Activated T-cell treated with anti-CD3 and anti-CD28 coated beads, Interleukin-2, amount 50 U/mL, for 4 hours (primary cell): Measurements from ENCODE around the gene MAGOH. TPM values are rescaled to one million over a fixed set of nuclear protein-coding genes. Genes with fewer than 3 reads are reported as not detected.
"Not testable (repeated sequence)": the region's sequence is repeated elsewhere in the genome, so short reads cannot be mapped to it uniquely, and the experiment has no call there.

ENCODE experiments used
- ATAC-seq, 2 donors: fragments of 200-7000 bp; cut with Tn5 transposase; one replicate each; pipeline ENCODE4 v1.10.0; 2021
- DNase-seq: peaks from one replicate; pipeline ENCODE4 v3.0.0-alpha.2; 2020
- H3K27me3 Mint-ChIP-seq: one replicate; pipeline ENCODE4 v1.8.0; 2021; ENCODE audit warnings: low read depth, mixed read lengths
- H3K36me3 Mint-ChIP-seq: one replicate; pipeline ENCODE4 v1.8.0; 2022; ENCODE audit warnings: mixed read lengths; ENCODE audit not compliant: insufficient read depth
- H3K4me1 Mint-ChIP-seq: one replicate; pipeline ENCODE4 v1.8.0; 2021; ENCODE audit warnings: low read depth, mixed read lengths
- H3K4me3 Mint-ChIP-seq: one replicate; pipeline ENCODE4 v1.8.0; 2021; ENCODE audit warnings: mild to moderate bottlenecking, moderate library complexity, mixed read lengths
- H3K9me3 Mint-ChIP-seq: one replicate; pipeline ENCODE4 v1.8.0; 2021; ENCODE audit warnings: mixed read lengths
- total RNA-seq, 3 donors: library from RNA; stranded (reverse); gene quantifications; one replicate each; pipeline ENCODE4 v1.2.1, GENCODE V29; 2021

The MAGOH gene
- total RNA-seq, 3 donors from 2014 or later, result 147 to 157 (median 157) TPM

DNA sequence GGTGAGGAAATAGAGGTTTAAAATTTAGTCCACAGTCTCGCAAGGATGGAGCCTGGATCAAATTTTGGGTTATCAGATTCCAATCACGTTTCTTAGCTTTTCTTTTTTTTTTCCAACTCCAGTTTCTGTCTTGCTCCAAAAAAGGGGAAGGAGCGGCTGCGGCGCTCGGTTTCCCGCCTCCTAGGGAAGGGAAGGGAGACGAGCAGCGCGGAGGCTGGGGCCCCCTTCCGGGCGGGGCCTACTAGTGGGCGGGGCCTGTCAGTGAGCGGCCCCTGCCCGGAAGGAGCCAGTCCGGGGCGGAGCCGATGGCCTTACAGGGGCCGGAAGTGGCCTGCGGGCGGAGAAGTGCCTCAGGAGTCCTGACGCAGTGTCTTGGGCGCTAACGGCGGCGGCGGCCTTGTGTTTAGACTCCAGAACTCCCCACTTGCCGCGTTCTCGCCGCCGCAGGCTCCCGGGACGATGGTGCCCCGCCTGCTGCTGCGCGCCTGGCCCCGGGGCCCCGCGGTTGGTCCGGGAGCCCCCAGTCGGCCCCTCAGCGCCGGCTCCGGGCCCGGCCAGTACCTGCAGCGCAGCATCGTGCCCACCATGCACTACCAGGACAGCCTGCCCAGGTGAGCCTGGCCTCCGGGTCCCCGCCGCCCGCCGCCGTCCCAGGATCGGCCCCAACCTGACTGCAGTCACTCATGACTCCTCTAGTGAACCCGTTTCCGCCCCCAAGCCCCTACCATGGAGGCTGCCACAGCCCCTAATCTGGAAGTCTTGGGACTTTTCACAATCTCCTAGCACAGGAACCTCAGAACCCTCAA, 41.6 kb downstream of the MAGOH start, which contains the start of gene CPT2:
TSS of gene CPT2 (plus strand) at position 340 of the 806 bp plus-strand sequence. CDS start at position 460, 120 bp downstream.
- no peaks in the 10 kb centered on the region for H3K27me3 Mint-ChIP-seq
- peak; percentile 84 for DNase-seq
- H3K36me3 Mint-ChIP-seq, result peaks cover 7% of the 10 kb centered on the region
- H3K9me3 Mint-ChIP-seq, result no peaks in the 10 kb centered on the region
- peaks cover 24% of the 10 kb centered on the region for H3K4me1 Mint-ChIP-seq
- H3K4me3 Mint-ChIP-seq, result peak within 1 kb of the TSS; percentile 95
- ATAC-seq, result peak; percentile 99 to 100

DNA sequence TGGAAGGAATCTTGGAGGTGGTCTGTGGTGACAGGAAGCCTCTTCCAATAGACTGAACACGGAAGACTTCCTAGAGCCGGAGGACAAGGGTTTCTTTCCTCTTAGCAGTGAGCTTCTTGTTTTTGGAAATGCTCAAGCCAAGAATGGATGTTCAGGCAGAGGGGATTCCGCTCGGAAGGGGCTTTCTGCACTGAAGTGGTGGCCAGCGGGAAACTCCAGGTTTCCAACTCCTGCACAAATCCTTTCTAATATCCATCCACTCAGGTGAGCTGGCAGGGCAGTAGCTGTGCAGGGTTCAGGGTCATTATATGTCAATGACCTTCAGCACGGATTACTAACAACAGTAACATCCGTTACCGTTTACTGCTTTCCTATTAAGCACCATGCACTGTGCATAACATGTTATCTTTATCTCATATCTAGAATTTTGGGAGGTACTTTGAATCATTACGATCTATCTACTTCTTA, 42.3 kb downstream of the MAGOH start:
- ATAC-seq (peak in 1 of 2 donors; percentile 5), DNase-seq (no peak)
- Mint-ChIP-seq H3K27me3 (no peaks in the 10 kb centered on the region), H3K36me3 (peaks cover 7% of the 10 kb centered on the region), H3K9me3 (no peaks in the 10 kb centered on the region), H3K4me3 (peak overlapping the region; percentile 95), H3K4me1 (peaks cover 24% of the 10 kb centered on the region)

DNA sequence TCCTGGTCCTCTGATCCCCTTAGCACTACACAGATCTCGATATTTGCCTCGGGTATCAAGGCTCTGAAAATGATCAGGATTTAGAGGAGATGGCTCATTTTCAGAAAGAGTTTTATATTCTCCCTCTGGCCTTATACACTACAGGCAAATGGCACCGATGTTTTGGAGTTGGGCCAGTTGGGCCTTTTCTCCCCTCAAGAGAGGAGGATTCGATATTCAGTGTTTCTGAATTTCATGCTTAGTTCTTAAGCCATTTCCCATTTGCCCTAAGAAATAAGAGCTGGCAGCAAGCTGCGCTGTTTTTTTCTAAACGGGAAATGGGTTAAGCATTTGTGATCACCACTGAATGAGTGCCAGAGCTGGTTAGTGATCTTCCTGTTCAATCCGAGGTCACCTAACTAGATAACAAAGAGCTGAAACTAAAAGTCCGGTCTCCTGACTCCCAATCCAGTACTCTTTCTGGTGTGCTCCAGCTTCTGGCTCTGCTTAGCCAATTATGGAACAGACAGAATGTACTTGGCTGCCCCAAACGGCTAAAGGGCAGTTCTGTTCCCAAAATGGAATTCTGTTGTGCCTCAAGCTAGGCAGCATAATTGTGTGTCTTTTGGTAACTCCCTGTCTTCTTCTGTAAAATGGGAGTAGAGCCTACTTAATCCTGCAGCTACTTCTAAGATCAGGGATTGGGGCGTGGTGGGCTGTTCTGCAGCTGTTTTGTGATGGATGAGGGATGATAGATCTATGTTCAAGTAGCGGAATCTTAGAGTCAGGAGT, 42.9 kb downstream of the MAGOH start:
- ATAC-seq, result no peak
- H3K4me3 Mint-ChIP-seq, result peak overlapping the region; percentile 52

GRCh38 chr1:53190210-53190611, 48.1 kb downstream of the MAGOH start:
- no peak for DNase-seq
- ATAC-seq, result no peak
- Mint-ChIP-seq H3K27me3 (peaks cover 9% of the 10 kb centered on the region), H3K9me3 (no peaks in the 10 kb centered on the region), H3K4me1 (no peaks in the 10 kb centered on the region), H3K36me3 (no peaks in the 10 kb centered on the region), H3K4me3 (no peak overlapping the region)

More for the DNA sequence above, 42.9 kb downstream of the MAGOH start:
- Mint-ChIP-seq H3K9me3 (no peaks in the 10 kb centered on the region), H3K27me3 (no peaks in the 10 kb centered on the region), H3K36me3 (peaks cover 3% of the 10 kb centered on the region), H3K4me1 (peaks cover 24% of the 10 kb centered on the region)
- no peak for DNase-seq

DNA sequence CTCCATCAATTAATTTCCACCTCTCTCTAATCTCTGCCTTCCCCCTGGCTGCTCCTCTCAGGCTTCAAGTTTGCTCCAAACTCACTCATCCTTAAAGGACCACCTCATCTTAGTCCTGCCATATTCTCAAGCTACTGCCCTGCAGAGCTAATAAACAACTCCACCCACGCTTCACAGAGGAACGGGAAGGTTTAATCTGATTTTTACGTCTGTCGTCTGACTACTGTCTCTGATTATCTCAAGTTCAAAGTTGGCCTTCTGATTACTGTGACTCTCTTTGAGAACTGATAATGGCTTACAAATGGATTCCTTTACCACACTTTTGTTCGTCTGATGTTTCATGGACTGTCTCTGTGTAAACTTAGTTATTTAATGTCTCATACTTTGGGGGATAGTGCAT, 49.3 kb downstream of the MAGOH start:
- H3K27me3 Mint-ChIP-seq, result peaks cover 9% of the 10 kb centered on the region
- H3K9me3 Mint-ChIP-seq, result no peaks in the 10 kb centered on the region
- ATAC-seq (no peak), DNase-seq (no peak)
- no peaks in the 10 kb centered on the region for H3K36me3 Mint-ChIP-seq
- no peak overlapping the region for H3K4me3 Mint-ChIP-seq
- no peaks in the 10 kb centered on the region for H3K4me1 Mint-ChIP-seq

GRCh38 chr1:53188099-53188498, 50.2 kb downstream of the MAGOH start:
- Mint-ChIP-seq H3K4me3 (no peak overlapping the region), H3K36me3 (no peaks in the 10 kb centered on the region), H3K4me1 (no peaks in the 10 kb centered on the region), H3K9me3 (no peaks in the 10 kb centered on the region), H3K27me3 (peaks cover 9% of the 10 kb centered on the region)
- DNase-seq (no peak), ATAC-seq (no peak)

DNA sequence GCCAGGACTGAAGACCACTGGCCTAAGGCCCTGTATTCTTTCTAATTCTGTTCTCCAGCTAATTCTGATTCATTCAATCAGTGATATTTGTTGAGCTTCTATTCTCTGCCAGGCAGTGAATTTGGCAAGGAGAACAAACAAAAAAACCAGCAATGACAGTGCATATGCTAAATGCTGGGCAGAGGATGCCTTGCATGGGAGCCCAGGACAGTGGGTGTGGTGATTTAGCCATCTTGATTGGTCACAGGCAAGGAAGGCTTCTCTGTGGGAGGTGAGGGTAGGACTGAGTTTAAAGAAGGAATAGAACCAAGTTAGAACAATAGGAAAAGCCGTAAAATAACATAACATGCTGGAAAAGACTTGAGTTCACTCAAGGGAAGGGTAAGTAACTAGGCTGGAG, 50.9 kb downstream of the MAGOH start:
- Mint-ChIP-seq H3K4me1 (no peaks in the 10 kb centered on the region), H3K27me3 (peaks cover 9% of the 10 kb centered on the region), H3K9me3 (no peaks in the 10 kb centered on the region), H3K36me3 (no peaks in the 10 kb centered on the region), H3K4me3 (no peak overlapping the region)
- no peak for ATAC-seq
- no peak for DNase-seq

- ATAC-seq, result no peak
- Mint-ChIP-seq H3K9me3 (no peaks in the 10 kb centered on the region), H3K36me3 (no peaks in the 10 kb centered on the region), H3K4me3 (no peak overlapping the region), H3K27me3 (peaks cover 9% of the 10 kb centered on the region), H3K4me1 (no peaks in the 10 kb centered on the region)
- no peak for DNase-seq
Observed at GRCh38 chr1:53186533-53186932, 51.8 kb downstream of the MAGOH start.

GRCh38 chr1:53185955-53186297, 52.4 kb downstream of the MAGOH start:
- peaks cover 12% of the 10 kb centered on the region for H3K27me3 Mint-ChIP-seq
- ATAC-seq, H3K9me3 Mint-ChIP-seq, H3K4me1 Mint-ChIP-seq, DNase-seq, H3K36me3 Mint-ChIP-seq, H3K4me3 Mint-ChIP-seq: not testable (repeated sequence)

DNA sequence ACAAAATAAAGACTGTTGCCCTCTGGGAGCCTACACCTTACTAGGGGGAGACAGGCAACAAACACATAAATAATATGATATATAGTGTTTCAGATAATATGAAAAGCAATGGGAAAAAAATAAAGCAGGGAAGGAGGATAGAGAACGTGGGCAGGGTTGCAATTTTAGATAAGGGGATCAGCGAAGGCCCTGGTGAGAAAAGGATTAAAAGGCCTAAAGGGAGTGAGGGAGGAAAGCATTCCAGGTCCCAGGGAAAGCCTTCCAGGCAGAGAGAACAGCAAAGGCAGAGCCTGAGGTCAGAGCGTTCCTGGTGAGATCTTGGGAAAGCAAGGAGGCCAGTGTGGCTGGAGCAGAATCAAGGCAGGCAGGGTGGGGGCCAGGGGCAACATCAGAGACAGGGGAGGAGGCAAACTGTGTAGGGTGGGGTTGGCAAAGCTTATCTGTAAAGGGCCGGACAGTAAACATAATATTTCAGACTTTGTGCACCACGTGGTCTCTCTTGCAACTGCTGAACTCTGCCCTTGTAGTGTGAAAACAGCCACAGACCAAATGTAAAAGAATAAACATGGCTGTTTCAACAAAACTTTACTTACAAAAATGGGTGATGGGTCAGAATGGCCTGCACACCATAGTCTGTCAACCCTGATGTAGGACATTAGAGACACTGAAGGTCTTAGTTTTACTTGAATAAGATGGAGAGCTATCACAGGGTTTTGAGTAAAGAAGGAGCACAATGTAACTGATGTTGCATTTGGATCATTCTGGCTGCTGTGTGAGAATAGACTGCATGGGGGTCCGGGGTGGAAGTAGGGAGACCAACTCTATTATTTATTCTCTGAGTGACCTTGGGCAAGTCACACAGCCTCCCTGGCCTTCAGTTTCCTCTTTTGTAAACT, 55.0 kb downstream of the MAGOH start:
- Mint-ChIP-seq H3K36me3 (no peaks in the 10 kb centered on the region), H3K27me3 (peaks cover 17% of the 10 kb centered on the region), H3K4me3 (no peak overlapping the region), H3K9me3 (no peaks in the 10 kb centered on the region), H3K4me1 (no peaks in the 10 kb centered on the region)
- no peak for DNase-seq
- ATAC-seq, result no peak

DNA sequence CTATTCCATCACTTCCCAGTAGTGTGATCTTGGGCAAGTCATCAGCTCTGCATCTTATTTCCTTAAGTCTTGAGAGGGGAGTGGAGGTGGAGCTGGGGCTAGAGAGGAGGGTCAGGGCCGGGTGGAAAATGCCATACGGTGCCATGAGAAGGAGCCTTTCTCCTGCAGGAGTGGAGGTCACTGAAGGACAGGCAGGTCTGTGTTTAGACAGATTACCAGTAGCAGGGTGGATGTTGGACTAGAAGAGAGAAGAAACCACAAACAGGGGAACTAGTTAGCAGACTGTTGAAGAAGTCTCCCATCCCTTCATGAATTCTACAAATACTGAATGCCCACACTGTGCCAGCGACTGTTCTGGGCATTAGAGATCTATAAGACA, 55.6 kb downstream of the MAGOH start:
- DNase-seq (no peak), ATAC-seq (no peak)
- H3K4me3 Mint-ChIP-seq, result no peak overlapping the region
- H3K9me3 Mint-ChIP-seq, result no peaks in the 10 kb centered on the region
- peaks cover 17% of the 10 kb centered on the region for H3K27me3 Mint-ChIP-seq
- no peaks in the 10 kb centered on the region for H3K4me1 Mint-ChIP-seq
- no peaks in the 10 kb centered on the region for H3K36me3 Mint-ChIP-seq

GRCh38 chr1:53182111-53182593, 56.2 kb downstream of the MAGOH start:
- no peak overlapping the region for H3K4me3 Mint-ChIP-seq
- no peaks in the 10 kb centered on the region for H3K9me3 Mint-ChIP-seq

DNA sequence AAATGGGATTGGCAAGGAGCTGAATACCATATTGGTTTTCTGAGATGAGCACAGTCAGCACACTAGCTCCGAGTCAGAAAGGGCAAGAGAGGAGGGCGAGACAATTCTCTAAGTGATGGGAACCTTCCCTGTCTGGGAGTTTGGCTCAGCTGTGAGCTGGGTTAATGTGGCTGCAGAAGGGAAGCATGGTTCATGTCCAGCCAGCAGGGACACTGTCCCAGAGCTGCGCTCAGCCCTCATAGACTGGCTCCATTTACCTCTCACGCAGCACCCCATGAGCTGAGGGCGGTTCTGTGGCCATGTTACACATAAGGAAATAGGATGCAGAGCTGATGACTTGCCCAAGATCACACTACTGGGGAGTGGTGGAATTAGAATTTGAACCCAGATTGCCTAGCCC, 57.4 kb downstream of the MAGOH start:
- Mint-ChIP-seq H3K4me3 (no peak overlapping the region), H3K9me3 (no peaks in the 10 kb centered on the region), H3K36me3 (no peaks in the 10 kb centered on the region), H3K27me3 (peaks cover 13% of the 10 kb centered on the region), H3K4me1 (no peaks in the 10 kb centered on the region)
- ATAC-seq (no peak), DNase-seq (no peak)

More at GRCh38 chr1:53182111-53182593, 56.2 kb downstream of the MAGOH start:
- Mint-ChIP-seq H3K27me3 (peaks cover 13% of the 10 kb centered on the region), H3K4me1 (no peaks in the 10 kb centered on the region), H3K36me3 (no peaks in the 10 kb centered on the region)
- peak; percentile 75 for DNase-seq
- peak; percentile 84 to 93 for ATAC-seq

DNA sequence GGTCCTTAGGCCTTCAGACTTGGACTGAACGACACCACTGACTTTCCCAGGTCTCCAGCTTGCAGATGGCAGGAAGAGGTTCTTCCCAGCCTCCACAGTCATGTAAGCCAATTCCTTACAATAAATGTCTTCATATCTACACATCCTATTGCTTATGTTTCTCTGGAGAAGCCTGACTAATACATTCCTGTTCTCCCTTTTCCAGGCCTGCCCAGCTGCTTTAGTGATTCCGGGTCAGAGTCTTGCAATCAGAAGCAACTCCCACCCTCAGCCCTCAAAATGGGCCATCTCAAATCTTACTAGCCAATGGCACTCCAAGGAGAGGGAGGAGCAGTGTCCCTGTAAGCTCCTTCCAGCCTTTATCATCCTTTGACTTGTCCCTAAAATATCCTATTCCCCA, 58.1 kb downstream of the MAGOH start:
- H3K4me3 Mint-ChIP-seq, result no peak overlapping the region
- peaks cover 20% of the 10 kb centered on the region for H3K27me3 Mint-ChIP-seq
- H3K36me3 Mint-ChIP-seq, result no peaks in the 10 kb centered on the region
- ATAC-seq (no peak), DNase-seq (no peak)
- H3K9me3 Mint-ChIP-seq, result no peaks in the 10 kb centered on the region
- no peaks in the 10 kb centered on the region for H3K4me1 Mint-ChIP-seq
